NOMO-1 treated with dmso at 0.1 percent for 144 hours (cell line): ENCODE results near the gene DDX28.

ENCODE experiments used
- DNase-seq: peaks from one replicate; lab custom pipeline; 2025; ENCODE audit not compliant: unreplicated experiment; lab: John Stamatoyannopoulos, UW

DDX28 gene

DNA sequence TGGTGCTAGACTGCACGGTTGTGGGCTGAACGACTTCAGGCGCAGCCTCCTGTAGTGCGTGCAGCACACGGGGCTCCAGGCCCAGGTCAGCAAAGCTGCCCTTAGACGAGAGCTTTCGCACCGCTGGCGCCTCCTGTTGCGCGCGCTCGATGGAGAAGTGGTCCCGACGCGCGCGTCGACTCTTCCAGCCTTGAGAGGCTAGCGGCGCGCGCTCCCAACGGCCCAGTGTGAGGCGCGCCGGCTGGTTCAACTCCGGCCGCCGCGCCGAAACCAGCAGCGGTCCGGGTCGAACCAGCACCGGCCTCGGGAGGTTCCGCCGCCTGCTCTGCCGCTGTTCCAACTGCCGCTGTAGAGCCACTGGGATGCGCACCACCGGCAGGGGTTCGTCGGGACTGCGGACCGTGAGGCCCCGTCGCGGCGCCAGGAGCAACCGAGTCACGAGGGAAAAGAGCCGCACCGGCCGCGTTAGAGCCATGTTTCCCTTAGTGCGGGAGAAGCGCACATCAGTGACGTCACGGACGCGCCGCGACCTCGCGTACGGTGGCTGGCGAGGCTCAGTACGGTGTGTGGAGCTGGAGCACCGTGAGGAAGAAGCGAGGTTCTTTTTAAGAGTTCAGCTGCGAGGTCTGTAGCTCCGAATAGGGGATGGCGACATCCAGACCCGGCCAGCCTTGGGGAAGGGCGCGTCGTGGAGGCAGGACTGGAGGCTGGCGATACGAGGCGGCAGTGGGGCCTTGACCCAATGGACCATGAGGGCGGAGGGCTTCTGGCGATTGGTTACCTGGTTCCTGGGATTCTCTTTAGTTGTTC is at the start of gene DDX28, which contains the start of gene DUS2:
TSS of gene DDX28 (minus strand) at position 505 of the 810 bp plus-strand sequence. CDS start at position 475, 30 bp downstream.
TSS of gene DUS2 (plus strand) at position 557 of the 810 bp plus-strand sequence. CDS start 14,740 bp downstream, outside the sequence.
- DNase-seq, result peak; percentile 91

DNA sequence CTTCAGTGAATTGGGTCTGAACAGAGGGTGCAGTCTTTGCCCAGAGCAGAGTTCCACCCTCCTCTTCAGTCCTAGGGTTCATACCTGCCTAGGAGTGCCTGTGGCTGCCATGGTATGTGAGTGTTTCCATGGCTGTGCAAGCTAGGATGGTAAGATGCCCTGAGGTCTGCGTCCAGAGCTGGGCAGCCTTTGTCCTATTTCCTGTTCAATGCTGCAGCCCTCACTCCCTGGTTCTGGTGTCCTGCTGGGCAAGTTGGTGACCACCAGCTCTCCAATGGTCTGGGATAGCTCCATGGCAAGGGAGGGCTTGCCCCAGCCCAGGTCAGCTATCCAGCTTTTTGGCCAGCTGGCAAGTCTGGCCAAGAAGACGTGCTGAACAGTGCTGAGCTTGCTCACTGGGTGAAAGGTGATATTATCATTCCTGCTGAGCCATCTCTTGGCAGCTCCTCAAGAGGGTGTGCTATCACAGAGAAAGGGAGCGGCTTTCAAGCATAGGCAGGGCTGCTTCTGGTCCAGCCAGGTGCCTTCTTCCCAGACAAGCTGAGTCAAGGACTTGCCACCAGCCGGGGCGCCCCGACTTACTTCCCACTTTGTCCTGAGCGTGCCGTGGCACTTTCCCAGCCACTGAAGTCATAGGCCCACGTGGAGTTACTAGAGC is 49.1 kb upstream of the DDX28 start:
- DNase-seq, result no peak

- DNase-seq, result no peak
These were observed 48.5 kb upstream of the DDX28 start for GRCh38 chr16:68071518-68071901.

DNA sequence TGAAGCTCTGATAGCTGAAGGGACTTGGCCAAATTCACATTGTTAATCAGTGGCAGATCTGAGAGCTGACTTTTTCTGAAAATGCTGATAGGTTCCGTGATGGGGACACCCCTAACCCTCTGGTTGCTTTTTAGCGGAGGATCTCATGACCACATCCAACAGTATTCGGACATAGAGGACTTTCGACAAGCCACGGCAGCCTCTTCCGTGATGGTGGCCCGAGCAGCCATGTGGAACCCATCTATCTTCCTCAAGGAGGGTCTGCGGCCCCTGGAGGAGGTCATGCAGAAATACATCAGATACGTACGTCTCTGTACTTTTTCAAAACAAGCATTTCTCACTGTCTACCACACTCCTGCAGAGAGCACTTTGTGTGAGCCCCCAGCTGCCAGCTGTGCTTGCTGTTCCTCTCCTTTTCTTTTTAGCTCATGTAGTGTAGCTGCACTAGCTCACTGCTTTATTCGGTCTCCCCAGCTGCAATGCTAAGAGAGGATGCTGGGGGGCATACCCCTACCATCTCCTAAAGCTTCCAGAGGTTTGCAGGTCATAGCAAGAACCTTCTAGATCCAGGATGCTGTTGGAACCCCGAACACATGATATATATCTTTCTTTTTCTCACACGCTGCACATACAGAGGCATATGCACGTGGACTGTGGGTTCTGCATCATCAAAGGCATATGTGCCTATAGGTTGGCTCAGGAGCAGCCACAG is 47.9 kb upstream of the DDX28 start:
- DNase-seq, result no peak

GRCh38 chr16:68070249-68070730 is 47.3 kb upstream of the DDX28 start:
- DNase-seq, result no peak

- DNase-seq, result no peak
These were observed 46.6 kb upstream of the DDX28 start for GRCh38 chr16:68069511-68070248.

DNA sequence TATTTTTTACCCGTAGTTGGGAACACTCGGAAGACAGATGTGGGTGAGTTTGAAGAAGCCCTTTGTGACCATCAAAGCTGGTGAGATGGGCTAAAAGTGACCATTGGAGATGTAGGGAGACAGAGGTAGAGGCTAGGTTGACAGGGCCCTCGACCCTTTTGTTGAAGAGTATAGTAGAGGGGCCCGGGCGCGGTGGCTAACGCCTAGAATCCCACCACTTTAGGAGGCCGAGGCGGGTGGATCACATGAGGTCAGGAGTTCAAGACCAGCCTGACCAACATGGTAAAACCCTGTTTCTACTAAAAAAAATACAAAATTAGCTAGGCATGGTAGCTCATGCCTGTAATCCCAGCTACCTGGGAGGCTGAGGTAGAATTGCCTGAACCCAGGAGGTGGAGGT is 45.9 kb upstream of the DDX28 start:
- no peak for DNase-seq

DNA sequence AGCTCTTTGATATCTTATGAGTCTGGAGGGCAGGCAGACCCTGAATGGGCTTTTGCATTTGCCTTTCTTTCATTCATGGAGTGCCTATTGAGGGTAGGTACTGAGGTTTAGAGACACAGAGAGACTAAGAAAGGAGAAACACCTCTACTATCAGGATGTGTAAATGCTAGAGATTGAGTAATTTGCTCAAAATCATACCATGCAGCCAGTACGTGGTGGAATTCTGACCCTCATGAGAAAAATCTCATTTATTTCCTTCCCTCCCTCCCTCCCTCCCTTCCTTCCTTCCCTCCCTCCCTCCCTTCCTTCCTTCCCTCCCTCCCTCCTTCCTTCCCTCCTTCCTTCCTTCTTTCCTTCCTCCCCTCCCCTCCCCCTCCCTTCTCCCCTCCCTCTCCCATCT is 43.7 kb upstream of the DDX28 start:
- no peak for DNase-seq

DNA sequence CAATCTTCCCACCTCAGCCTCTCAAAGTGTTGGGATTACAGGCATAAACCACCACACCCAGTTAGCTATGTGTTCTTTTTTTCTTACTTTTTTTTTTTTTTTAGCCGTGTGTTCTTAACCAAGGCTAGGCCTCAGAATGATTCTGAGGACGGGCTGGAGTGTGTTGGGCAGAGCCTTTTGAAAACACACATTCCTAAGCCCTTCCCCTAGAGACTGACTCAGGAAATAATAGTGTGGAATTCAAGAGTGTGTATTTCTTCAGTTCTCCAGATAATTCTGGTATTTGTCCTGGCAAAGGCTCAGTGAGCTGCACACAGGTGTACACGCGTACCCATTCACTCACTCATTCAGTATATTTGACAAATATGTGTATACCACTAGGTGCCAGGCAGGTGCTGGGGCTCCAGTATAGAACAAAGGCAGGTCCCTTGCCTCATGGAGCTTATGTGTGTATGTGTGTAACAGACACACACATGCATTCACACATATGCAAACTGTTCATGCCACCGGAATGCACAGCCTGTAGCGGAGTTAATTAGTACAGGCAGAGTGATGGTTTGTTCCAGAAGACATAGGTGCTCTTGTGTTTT is 42.8 kb upstream of the DDX28 start:
- no peak for DNase-seq

GRCh38 chr16:68064791-68065365 is 41.8 kb upstream of the DDX28 start:
- peak; percentile 57 for DNase-seq

DNA sequence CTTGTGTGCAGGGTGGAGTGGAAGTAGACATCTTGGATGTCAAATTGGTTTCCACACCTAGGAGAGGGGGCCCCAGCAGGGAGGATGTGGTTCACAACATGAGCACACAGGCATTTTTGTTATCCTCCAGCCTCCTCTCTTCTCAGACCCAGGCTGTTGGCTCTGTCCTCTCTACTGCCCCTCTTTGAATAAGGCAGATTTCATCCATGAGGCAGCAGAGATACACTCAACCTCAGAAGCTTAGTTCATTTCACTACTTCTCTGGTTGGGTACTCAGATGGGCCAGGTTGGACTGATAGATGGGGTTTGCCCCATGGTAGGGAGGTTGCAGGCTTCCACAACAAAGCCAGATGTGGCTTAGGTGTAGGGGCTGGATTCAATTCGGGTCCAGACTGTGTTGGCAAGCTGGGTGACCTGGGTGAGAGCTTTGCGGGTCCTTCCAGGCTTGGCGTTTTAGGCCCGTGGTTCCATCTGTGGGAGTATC is 39.9 kb upstream of the DDX28 start:
- no peak for DNase-seq

DNA sequence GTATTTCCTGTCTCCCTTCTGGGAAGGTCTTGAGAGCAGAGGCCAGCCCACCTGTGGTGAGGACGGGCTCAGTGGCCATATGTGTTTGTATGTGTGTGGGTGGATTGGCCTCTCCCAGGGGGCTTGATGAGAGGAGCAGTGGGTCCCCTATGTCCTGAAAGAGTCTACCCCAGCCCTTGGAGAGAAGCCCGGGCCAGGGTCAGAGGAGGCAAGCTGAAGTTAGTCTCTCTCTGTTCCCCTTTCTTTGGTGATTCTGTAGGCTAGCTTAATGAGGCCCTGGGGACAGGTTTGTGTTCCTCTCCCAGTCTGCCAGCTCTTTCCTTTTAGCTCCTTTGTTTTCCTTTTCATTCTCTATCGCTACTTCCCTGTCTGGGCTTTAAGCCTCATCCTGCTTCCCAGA is 38.4 kb upstream of the DDX28 start:
- DNase-seq, result peak; percentile 25

DNA sequence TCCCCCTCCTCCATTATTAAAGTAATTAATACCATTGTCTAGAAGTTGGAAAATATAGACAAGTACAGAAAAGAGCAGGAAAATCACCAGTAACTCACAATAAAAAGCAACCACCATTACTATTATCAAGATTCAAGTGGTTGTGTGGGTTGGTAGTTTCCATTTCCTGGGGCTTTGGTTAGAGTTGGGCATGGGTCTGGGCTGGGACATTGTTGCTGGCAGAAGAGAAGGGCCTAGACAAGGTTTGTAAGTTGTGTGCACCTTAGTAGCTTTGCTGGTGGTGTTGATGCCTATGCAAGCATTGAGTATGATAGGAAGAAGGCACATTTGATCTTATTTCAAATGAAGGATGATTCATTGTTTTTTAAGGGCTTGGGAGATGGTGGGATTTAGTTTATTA is 36.8 kb upstream of the DDX28 start:
- DNase-seq, result no peak

DNA sequence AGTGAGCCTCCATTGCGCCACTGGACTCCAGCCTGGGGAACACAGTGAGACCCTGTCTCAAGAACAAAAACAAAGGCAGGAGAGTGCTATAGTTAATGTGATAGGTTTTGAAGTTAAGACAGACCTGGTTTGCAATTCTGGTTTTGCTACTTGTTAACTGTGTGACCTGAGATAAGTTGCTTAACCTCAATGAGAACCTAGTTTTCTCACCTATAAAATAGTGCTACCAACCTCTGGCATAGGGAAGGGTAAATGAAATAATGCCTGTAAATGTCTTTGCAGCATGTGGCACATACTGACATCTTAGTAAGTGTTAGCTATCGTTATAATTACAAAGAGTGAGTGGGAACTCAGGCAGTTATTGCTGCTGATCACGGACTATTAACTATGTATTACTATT is 32.4 kb upstream of the DDX28 start:
- no peak for DNase-seq

DNA sequence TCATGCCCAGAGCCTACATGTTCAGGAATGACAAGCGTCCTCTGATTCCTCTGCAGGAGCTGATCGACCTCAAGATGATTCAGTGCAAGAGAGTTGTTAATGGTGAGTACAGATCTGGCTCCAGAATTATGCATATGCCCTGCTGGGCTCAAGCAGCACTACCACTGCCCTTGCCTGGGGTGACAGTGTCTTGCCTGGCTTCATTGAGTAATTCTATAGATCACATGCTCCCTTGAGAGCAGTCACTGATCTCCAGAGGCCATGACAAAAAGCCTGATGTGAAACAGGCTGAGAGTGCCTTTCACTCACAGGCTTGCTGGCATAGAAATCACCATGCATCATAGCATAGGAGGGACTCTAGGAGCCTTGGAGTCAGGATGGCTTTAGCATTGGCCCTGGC is 26.4 kb upstream of the DDX28 start:
- no peak for DNase-seq

DNA sequence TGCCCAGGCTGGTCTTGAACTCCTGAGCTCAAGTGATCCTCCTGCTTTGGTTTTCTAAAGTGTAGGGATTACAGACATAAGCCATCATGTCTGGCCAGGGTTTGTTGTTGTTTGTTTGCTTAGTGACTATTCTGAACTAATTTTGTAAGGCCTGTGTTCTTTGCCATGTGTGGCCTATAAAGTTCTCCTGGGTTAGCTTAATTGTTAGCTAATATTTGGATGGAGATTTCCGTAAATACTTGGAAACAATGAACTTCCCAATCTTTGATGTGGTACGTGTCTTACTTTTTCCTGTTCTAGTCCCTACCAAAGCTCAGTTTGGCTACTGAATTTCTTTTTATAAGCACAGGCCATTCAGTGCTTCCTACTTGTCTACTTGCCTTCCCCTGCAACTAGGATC is 25.0 kb upstream of the DDX28 start:
- DNase-seq, result no peak

GRCh38 chr16:68046106-68046505 is 23.1 kb upstream of the DDX28 start:
- DNase-seq, result no peak

GRCh38 chr16:68041783-68042182 is 18.8 kb upstream of the DDX28 start:
- DNase-seq, result peak; percentile 72

DNA sequence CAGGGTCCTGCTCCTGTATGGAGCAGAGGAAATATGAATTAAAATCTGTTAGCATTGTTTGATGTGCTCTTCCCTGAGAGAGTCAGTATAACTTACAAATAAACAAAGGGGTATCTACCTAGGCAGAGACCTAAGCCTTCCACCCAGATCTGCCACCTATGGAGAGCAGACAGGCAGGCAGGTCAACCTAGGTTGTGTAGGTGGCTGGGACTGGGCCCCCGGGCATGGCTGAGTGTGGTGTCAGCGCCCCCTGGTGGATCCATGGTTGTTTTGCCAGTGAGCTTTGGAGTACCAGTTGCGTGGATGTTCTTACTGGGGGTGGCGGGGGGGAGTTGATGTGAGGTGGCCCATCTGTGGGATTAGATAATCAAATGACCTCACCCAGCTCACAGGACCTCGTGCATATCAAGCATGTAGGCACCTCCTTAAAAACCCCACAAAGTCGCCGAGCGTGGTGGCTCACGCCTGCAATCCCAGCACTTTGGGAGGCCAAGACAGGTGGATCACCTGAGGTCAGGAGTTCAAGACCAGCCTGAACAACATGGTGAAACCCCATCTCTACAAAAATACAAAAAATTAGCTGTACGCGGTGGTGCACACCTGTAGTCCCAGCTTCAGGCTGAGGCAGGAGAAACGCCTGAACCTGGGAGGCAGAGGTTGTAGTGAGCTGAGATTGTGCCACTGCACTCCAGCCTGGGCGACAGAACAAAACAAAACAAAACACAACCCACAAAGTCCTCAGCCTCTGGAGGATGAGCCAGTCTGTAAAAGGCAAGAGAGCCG is 17.7 kb upstream of the DDX28 start:
- peak; percentile 76 for DNase-seq
